GM12874 (cell line): Measurements from ENCODE around the gene JUN.

Source experiments
- TF ChIP-seq, protein P1 (sequence below): IDR thresholded peaks from 2 replicates; pipeline ENCODE4 v1.5.1; 2011; ENCODE audit warnings: low read depth, mild to moderate bottlenecking, control low read depth, low read length, moderate library complexity; ENCODE audit not compliant: insufficient read depth

Gene JUN

DNA sequence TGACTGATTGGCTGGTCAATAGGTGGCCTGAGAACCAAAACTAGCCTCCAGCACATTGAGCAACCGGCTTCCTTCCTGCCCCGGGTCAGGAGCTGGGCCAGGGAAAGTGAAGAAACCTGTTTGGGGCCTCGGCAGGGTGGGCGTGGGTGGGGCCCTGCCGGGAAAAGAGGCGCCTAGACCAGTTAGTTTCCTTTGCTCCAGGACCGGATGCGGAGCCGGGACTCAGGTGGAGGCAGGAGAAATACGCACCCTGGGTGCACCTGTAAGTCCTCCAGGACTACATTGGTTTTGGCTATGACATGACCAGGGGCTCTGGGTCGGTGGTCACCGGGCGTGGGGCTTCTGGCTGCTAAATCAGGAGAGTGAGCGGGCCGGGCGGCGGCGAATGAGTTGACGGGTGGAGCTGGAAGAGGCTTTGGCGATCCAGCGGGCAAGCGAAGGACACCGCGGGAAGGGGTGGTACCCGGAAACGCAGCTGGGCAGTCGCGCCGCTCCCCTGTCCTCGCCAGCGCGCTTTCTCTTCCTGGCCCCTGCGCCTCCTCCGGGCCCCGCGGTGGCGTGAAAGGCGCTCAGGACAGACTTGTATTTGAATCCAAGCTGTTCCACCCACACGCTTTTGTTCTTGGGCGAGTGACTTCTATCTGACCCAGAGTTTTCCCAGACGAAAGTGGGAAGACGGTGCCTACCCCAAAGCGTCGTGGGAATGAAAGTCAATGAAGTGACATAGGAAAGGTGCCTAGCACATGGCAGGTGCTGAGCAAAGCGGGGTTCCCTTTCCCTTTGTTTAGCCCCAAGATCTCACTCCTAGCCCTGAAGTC lies 30.6 kb upstream of the JUN start:
- TF ChIP-seq, protein P1, sequence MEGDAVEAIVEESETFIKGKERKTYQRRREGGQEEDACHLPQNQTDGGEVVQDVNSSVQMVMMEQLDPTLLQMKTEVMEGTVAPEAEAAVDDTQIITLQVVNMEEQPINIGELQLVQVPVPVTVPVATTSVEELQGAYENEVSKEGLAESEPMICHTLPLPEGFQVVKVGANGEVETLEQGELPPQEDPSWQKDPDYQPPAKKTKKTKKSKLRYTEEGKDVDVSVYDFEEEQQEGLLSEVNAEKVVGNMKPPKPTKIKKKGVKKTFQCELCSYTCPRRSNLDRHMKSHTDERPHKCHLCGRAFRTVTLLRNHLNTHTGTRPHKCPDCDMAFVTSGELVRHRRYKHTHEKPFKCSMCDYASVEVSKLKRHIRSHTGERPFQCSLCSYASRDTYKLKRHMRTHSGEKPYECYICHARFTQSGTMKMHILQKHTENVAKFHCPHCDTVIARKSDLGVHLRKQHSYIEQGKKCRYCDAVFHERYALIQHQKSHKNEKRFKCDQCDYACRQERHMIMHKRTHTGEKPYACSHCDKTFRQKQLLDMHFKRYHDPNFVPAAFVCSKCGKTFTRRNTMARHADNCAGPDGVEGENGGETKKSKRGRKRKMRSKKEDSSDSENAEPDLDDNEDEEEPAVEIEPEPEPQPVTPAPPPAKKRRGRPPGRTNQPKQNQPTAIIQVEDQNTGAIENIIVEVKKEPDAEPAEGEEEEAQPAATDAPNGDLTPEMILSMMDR, result no peak

DNA sequence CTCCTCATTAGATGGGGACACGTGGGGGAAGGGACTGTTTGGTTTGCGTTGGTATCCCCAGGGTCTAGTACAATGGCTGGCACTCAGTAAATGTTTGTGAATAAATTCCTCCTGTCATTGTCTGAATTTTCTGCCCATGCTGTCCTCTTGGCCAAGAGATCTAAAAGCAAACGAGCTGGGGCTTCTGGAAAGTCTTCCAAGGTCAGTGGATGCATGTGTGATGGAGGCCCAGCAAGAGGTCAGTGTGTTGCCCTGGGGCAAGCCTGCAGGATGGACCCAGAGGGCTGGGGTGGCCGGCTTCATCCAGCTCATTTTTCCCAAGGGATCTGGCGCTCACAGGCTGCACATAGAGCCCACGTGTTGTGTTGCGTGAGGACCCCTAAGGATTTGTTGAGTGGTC lies 30.0 kb upstream of the JUN start:
- TF ChIP-seq, protein P1, result no peak

DNA sequence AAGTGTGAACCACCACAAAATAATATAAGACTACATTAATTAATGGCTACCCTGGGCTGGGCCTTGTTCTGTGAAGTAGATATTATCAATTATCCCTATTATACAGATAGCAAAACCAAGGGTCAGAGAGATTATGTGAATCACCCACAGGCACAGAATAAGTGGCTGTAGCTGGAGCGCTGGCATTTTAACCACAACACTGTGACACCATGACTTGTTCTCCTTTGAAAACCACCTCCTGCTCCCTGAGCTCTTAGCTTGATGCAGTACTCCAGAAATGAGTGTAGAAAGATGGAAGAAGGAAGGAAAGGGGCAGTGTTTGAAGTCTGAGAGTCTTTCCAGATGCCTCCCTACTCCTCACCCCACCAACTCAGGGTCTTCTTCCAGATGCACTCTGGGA lies 29.5 kb upstream of the JUN start:
- TF ChIP-seq, protein P1, result no peak

DNA sequence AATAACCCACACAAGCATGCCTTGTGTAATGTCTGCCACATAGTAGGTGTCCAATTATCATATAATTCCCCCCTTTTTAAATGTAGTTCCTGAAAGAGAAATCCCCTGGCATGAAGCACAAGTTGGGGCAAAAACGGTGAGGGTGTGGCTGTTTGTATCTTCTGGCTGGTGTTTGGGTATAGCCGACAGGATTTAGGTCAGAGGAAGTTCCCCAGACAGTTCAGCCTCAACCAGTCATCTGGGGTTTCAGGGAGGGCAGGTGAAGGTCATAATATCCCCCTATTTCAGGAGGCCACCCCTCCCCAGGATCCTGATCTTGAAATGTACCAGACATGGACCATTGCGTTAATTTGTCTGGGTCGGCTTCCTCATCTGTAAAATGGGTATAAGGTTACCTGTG lies 29.1 kb upstream of the JUN start:
- TF ChIP-seq, protein P1, result no peak

DNA sequence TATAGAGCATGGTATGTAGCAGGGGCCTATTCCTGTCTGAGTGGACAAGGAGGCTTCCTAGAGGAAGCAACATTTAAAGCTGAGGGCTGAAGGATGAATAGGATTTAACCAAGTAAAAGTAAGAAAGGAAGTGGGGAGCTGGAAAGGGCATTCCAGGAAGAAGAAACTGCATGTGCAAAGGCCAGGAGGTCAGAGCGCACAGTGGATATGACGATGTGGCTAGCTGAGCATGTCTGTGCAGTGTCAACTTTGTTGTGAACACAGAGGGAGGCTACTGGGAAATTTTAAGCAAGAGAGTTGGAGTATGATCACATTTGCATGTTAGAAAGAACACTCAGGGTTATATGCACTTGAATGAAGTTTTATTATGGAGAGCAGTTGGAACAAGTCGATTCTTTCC lies 28.6 kb upstream of the JUN start:
- TF ChIP-seq, protein P1, result no peak

DNA sequence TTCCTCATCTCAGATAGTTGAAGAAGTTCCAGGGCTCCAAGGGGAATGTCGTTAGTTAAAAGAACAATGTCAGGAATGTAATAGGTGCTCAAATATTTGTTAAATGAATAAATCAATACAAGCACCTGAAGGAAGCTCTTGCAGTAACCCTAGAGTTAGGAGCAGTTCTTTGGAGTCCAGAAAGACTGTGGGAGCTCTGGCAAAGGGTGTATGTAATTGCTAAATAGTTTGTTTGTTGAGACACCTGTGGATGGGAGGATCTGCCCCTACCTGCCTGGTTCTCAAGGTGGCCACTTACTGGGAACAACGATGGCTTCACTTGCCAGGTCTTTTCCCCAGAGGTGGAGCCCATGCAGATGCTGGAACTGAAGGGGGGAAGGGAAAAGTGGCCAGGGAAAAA lies 27.5 kb upstream of the JUN start:
- TF ChIP-seq, protein P1, result no peak

DNA sequence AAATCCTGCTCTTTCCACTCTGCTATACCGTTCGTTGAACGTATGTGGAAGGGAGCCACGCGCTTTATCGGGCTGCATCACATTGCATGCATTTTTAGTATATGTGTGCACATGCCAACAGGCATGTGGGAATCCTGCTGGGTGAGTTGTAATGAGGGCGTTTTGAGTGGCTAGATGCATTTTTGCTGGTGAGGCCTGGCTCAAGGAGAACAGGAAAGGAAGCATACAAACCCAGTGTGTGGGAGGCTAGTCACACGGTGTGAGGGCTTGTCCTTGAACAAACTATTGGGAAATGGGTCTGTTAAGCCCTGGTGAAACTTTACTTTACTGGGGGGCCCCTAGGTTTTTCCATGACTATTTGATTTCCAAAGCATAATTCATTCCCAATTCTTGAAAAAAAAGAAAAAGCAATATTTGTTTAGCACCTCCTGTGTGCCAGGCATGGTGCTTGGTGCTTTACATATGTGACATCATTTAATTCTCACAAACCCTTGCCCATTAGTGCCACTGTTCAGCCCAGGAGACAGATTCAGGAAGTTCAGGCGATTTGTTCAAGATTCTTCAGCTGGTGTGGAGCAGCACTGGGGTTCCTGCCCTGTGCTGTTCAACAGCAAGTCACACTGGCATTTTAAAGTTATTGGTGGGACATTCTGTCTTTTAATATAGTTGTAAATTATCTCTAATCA lies 25.6 kb upstream of the JUN start:
- TF ChIP-seq, protein P1, result no peak
